Ovary (tissue), 3 donors: ENCODE measurements around the gene RNU1-3.
"Not testable (repeated sequence)": the region's sequence is repeated elsewhere in the genome, so short reads cannot be mapped to it uniquely, and the experiment has no call there.

Experiments
- CTCF ChIP-seq, 3 donors: fragments of 450-650 bp in 2 of 3; fragments of 200-600 bp in 1 of 3; IDR thresholded peaks; one replicate each; pipeline versions ENCODE4 v1.5.1 to v1.8.0; 2016 to 2022; ENCODE audit warnings: antibody characterized with exemption in 3 of 3, mild to moderate bottlenecking in 1 of 3
- EP300 ChIP-seq: sonication (generic); formaldehyde crosslinking; IDR thresholded peaks from one replicate; pipeline ENCODE4 v1.6.1; 2017; ENCODE audit warnings: antibody characterized with exemption
- POLR2A ChIP-seq: fragments of 450-650 bp; IDR thresholded peaks from one replicate; pipeline ENCODE4 v1.6.1; 2017; ENCODE audit warnings: antibody characterized with exemption, mild to moderate bottlenecking, moderate library complexity
- donor health status: DM: no; HTN: no; CAD: no.

GRCh38 chr1:16707130-16708093, 40.7 kb upstream of the RNU1-3 start:
- TF ChIP-seq EP300; POLR2A; CTCF (IDR thresholded peaks at IDR 0.05): not testable (repeated sequence)
